ENCODE data around the gene PCDHGC4.

Gene PCDHGC4

DNA sequence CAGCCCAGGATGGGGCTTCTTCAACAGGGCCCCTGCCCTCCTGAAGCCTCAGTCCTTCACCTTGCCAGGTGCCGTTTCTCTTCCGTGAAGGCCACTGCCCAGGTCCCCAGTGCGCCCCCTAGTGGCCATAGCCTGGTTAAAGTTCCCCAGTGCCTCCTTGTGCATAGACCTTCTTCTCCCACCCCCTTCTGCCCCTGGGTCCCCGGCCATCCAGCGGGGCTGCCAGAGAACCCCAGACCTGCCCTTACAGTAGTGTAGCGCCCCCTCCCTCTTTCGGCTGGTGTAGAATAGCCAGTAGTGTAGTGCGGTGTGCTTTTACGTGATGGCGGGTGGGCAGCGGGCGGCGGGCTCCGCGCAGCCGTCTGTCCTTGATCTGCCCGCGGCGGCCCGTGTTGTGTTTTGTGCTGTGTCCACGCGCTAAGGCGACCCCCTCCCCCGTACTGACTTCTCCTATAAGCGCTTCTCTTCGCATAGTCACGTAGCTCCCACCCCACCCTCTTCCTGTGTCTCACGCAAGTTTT lies 27.6 kb downstream of the PCDHGC4 start:
- DNase-seq (ENCODE audit: low read depth in 3 of 3, low spot score in 1 of 3) = peak; percentile 67 to 82 (median 67)

DNA sequence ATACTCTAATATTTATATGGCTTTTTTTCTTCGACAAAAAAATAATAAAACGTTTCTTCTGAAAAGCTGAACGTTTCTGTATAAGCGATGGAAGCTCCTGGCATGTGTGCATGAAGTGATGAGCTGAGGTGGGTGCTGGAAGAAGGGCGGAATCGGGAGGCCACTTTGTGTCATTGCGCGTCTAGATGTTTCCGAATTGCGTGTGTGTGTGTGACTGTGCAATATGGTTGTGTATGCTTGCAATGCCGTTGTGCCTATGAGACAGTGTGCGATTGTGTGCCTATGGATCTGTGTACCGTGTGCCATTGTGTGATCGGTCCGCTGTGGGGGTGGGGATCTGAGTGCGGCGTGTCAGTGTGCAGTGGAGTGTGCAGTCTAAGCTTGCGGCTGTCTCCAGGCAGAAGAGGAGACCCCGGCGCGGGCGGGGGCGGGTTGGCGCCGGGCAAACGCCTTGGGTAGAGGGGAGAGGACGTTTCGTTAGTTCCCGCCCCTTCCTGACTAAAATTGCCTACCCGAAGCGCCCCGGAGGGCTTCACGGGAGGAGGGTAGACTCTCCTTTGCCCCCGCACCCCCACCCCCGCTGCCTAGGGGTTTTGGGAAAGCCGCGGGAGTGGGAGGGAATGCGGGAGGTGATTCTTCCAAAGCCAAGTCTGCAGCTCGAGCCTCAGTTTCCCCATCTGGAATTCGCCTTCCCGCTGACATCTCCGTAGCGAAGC lies 28.2 kb downstream of the PCDHGC4 start:
- DNase-seq (ENCODE audit: low read depth in 3 of 3, low spot score in 1 of 3) = peak in 1 of 3 donors; percentile 29

DNA sequence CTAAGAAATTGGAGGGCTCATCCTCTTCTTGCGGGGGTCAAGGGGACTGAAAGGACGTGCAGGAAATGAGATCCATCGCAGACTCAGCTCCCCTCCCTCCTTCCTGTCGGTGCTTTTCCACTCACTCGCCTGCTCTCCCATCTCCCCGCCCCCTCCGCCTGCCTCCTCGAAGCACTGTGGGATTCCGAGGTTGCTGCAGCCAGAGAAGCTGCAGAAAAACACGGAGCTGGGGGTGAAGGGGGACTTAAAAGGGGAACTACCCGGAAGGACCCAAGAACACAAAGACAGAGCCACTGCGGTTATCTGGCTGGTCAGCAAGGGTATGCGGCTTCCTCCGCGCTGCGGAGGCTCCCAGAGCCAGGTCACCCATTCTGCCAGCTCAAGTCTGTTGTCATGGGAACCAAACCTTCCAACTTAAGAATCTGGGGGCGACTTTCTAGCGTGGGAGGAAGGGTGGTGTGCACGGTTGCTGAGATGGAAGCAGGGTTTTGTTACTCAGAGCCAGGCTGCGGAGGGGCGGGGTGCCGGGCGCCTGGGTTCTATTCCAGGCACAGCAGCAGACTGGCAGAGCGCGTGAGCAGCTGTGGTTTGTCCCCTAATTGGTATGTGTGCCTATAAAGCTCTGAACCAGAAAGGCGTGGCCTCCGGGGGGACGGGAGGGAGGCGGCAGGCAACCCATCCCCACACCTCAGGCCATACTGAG lies 28.9 kb downstream of the PCDHGC4 start:
- peak in 1 of 3 donors; percentile 56 for DNase-seq (ENCODE audit: low read depth in 3 of 3, low spot score in 1 of 3)

DNA sequence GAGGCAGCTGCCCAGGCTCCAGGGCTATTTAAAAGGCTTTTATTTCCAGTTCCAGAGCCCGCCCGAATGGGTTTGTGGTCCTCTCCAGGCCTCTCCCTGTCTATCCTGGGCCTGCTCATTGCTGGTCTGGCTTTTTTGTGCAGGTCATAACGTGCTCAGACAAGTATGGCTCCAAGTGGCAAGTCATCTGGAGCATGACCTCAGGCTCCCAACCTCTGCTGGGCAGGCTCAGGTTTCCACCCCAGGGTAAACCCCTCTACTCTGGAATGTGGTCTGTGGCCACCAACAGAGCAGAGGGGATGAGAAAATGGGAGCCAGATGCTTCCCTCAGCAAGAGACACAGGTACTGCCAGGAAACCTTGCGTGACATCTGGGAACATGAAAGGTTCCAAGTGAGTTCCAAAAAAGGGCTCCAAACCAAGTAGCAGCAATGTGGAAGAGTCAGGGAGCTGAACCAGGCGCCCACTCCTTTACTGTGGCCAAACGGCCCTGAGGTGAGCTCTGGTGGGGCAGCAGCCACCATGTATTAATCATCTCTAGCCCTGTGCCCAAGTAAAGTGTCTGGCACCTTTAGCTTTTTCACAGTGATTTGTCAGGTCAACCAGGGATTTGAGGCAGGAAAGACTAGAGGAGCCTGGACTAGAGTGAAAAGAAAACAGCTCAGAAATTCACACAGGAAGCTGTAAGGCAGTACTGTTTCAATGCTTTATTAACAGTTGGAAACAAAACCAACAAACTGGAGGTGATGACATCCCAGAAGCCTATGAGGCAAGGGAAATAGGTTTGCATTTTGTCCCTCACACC lies 29.7 kb downstream of the PCDHGC4 start:
- DNase-seq (ENCODE audit: low read depth in 3 of 3, low spot score in 1 of 3) = no peak

DNA sequence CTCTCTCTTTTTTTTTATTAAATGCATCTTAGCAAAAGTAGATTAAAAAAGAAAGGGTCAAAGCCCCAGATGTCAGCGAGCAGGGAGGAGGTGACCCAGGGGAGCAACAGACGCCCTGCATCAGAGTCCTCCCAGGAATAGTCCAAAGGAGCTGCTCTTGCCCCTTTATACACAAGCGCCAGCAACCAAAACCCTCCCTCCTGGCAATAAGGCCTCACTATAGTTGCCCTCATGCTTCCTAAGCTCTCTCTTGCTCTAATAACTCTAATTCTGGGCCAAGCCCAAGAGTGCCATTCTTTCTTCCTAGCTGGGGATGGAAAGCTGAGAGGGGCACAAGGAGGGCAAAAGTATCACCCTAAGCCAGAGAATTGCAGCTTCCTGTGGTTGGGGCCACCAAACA lies 30.3 kb downstream of the PCDHGC4 start:
- DNase-seq (ENCODE audit: low read depth in 3 of 3, low spot score in 1 of 3) = no peak

DNA sequence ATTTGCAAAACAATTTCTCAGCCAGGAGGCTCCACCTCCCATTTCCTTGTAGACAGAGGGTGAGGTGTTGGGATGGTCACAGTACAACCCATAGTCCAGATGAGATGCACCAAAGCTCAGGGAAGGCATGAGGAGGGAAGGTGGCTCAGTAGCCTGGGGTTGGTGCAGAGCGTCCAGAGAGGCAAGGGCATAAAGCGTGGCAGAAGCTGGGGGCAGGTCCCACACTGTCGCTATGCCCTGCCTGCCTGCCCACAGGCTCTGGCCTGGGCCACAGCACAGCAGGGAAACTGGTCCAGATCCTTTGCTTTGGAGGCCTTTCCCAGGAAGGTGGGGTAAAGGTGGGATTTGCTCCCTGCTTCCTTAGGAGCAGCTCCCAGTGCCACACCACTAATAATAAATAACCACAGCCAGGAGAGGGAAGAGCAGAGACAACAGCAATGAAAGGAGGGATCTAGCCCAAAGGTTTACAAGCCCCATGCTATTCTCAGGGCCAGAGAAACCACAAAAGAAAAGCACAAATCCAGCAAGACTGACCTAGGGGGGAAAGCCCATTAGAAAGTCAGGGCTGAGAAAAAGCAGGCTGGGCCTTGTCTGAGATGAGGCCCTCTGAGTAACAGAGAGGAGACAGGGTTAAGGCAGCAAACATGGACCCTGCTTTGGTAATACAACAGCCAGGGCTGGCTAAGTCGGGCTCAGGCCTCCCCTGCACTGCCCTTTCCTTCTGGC lies 31.3 kb downstream of the PCDHGC4 start:
- DNase-seq (ENCODE audit: low read depth in 3 of 3, low spot score in 1 of 3) = no peak

DNA sequence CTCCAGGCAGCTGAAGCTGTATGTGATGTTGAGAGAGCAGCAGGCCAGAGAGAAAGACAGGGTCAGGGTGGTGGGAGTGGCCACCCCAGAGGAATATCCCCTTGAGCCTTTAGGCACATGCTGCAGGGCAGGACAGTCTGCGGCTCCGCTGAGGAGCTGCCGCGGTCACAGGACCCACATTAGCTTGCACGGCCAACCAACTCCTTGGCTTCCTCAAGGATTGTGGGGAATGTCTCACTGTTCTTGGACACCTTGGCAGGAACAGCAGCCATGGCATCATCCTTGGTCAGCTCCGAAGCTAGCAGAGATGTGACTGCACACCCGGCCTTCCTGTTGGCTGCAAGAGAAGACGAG lies 31.8 kb downstream of the PCDHGC4 start:
- no peak for DNase-seq (ENCODE audit: low read depth in 3 of 3, low spot score in 1 of 3)

DNA sequence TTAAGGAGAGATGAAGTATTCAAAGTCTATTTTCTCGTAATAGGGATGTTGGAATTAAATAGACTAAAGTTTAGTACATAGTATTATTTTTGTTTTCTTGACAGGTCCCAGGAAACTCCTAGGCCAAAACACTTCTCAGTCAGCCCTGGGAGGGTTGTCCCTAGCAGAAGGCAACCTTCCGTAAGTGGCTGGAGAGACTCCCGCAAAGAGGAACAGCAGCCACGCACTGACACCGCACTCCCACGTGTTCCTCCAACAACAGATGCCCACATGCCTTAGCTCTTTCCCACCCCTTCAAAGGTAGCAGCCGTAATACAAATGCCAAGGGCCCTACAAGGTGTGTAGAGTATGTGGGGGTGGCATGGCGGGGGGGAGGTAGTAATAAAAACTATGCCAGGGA lies 32.5 kb downstream of the PCDHGC4 start:
- no peak for DNase-seq (ENCODE audit: low read depth in 3 of 3, low spot score in 1 of 3)

DNA sequence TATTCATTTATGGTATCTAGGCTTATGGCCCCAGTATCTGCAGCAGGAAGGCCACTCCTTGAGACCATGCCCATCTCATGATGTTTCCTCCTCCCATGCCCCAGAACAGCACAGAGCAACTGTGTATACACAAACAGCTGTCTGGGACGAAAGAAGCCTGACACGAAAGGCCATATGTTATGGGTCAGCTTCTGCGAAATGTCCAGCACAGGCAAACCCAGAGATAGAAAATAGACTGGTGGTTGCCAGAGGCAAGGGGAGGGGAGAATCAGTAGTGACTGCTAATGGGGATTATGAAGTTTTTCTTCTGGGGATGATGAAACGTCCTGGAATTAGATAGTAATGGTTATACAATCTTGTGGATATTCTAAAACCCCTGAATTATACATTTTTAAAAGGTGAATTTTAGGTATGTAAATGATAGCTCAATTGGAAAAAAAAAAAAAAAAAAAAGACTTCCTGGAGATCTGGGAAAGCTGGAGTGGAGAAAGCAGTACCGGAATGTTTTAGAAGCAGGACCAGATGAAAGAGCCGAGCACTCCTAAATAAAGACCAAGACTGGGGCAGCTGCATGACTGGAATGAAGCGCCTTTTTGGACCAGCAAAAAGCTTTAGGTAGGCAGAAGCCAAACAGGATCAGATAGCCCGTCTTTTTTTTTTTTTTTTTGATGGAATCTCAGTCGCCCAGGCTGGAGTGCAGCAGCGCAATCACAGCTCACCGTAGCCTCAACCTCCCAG lies 33.2 kb downstream of the PCDHGC4 start:
- no peak for DNase-seq (ENCODE audit: low read depth in 3 of 3, low spot score in 1 of 3)

DNA sequence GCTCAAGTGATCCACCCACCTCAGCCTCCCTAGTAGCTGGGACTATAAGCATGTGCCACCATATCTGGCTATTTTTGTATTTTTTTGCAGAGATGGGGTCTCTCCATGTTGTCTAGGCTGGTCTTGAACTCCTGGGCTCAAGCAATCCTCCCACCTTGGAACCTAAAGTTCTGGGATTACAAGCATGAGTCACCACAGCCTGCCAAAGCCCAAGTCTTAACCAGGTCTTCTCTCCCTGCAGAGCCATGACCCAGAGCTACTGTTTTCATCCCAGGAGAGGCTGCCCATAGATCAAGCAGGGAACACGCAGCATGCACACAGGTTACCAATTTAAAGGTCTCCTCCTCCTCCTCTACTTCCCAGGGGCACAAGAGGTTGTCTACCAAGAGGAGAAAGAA lies 33.8 kb downstream of the PCDHGC4 start:
- no peak for DNase-seq (ENCODE audit: low read depth in 3 of 3, low spot score in 1 of 3)

DNA sequence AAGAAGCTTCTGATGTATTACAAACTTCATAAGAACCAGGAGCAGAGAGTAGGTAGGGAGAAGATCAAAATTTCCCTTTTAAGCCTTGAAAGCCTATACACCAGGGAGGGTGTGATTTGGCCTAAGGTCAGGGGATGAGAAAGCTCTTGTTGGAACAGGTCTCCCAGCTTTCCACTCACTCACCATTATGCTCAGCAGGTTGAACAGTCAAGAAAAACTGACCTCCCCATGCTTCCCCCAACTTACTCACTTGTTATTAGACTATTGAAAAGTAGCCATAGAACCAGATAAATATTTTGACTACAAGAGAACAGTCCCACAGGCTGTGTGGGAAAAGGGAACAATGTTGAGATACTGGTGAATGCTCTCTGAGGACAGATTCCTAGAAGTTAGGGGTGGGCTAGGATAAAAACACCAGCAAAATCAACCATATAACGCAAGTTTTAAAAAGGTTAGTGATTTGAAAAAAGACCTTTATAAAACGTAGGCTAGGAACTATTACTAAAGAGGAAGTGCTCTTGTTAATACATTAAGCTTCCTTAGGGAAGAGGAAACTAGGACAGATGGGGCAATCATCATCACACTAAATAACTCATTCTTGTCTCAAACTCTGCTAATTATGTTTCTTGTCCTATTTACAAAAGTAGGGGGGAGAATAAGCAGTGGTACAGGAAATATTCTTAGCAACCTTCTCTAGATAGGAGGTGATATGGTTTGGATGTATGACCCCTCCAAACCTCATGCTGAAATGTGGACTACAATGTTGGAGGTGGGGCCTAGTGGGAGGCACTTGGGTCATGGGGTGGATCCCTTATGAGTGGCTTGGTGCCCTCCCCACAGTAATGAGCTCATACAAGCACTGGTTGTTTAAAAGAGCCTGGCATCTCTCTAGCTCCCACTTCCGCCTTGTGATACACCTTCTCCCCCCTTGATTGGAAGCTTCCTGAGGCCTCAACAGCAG lies 35.1 kb downstream of the PCDHGC4 start:
- no peak for DNase-seq (ENCODE audit: low read depth in 3 of 3, low spot score in 1 of 3)

DNA sequence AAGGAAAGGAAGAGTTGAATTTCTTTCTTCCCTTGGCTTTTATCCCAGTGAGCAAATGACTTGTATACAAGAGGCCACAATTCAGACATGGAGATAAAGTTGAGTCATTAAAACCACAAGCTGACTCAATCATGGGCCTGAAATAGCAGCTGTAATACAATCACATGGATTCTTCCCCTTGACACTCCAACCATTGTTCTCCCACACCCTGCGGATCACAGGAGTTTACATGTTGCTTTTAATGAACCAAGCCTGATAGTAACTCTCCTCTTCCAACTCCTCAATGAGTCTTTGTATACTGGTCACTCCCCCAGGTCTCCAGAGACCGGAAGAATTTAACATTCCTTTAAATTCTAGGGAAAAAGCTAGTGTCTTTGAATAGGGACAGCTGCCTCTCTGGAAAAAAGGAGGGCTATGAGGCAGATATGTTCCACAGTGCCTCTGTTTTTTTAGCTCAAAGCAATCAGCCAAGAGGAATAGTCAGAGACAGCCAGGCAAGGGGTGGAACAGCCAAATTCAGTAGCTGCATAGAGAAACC lies 36.5 kb downstream of the PCDHGC4 start:
- DNase-seq (ENCODE audit: low read depth in 3 of 3, low spot score in 1 of 3) = no peak

DNA sequence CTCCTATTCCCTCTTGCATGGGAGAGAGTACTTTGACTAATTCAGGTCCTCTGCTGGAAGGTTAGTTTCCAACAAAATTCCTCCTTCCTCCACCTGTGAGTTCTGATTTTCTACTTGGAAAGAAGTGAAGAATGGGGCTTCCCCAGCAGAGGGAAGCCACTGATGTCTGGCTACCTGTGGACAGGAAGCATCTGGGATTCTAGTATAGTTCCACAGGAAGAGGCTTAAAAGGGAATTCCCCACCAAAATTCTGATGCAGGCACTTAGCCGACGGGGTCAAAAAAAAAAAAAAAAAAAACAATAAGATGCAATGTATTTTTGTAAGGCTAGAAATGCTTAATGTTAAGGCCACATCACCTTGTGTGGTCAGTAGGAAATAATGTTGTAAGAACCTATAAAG lies 37.5 kb downstream of the PCDHGC4 start:
- no peak for DNase-seq (ENCODE audit: low read depth in 3 of 3, low spot score in 1 of 3)

DNA sequence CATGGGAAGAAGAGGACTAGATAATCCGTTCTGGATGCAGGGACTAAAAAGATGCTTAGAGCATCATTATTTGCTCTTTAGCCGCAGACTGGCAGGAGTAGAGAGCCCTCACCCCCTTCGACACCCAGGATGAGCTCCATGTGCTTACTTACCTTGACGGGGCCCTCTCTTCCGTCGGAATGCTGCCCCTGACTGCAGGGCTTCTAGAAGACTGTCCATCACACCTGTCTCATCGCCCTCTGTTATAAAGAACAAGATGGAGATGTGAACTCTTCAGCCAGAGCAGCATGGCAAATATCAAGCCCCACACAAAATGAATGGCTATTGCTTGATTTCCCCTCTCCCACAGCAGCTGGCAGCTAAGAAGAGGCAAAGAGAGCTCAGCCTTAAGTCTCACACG lies 39.2 kb downstream of the PCDHGC4 start:
- DNase-seq (ENCODE audit: low read depth in 3 of 3, low spot score in 1 of 3) = no peak

DNA sequence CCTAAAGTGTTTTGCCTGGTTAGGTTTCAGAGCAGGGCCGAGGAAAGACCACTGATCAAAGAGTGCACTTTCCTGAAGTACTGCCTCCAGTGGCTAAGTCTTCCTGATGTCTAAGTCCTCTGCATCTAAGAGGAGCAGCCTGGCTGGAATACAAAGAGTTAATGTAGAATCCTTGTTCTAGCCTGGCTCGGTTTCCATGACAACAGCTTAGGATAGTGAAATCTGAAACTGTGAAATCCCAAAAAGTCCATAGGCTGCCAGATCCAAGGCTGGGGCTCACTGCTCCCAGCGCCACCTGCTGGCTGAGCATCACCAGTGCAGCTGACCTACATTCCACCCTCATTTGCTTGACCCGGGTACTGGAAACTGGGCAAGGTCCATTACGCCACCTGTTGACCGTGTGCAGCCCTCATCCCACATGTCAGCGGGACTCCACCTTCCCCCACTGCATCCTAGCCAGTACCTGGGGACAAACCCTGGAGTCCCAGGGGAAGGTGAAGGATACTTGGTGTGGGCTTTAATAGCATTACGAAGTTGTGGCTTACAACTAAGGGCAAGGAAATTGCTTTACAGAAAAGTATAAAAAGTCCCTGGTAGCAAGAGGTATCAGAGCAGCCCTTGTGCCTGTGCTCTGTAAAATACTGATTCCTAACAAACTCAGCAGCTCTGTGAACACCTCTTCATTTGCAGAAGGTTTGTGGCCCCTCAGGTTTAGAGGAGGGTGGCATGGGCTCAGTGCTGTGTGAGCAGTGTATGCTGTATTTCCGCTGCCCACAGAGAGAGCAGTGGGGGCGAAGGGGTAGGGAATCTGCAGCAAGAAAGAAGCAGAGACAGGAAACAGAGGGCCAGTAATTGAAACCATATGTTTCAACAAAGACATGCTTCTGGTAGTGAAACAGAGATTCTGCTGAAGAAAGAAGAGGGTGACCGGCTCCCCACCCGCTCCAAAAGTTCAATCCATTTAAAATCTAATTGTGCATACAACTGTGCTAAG lies 40.1 kb downstream of the PCDHGC4 start:
- DNase-seq (ENCODE audit: low read depth in 3 of 3, low spot score in 1 of 3) = peak in 2 of 3 donors; percentile 7 to 32

DNA sequence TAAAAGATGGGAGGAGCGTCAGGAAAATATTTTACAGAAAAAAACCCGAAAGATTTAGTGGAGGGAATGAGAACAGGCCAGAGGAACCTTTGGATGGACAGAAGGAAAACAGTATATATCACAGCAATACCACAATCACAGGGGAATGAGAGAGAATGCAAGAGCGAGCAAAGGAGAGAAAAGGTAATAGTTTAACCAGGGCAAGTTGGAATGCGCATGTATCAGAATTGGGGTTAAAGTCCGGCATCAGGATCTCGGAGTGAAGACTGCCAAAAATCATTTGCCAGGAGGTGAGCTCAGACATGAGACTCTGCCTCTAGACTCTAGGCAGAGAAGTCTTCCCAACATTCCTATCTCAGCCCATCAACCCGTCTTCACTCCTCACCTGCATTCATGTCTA lies 40.8 kb downstream of the PCDHGC4 start:
- no peak for DNase-seq (ENCODE audit: low read depth in 3 of 3, low spot score in 1 of 3)

DNA sequence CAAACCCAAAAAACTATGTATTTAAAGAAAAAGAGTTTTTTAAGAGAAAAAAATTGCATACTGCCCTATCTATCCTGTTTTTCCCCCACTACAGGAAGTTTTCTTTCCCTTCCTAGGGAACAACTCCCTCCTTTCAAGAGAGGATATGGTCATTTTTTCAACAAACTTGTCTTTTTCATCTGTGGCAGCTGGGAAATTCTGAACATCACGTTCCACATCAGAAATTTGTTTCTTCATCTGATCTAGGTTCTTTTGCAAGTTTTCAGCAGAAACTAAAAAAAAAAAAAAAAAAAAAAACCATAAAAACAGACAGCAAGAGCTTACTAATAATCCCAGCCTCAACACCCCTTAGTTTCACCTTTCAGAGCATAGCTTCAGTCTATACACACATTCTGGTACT lies 42.6 kb downstream of the PCDHGC4 start:
- no peak for DNase-seq (ENCODE audit: low read depth in 3 of 3, low spot score in 1 of 3)

Measured in stimulated activated CD4-positive, alpha-beta T cell treated with anti-CD3 and anti-CD28 coated beads, TNF-alpha, amount 100 ng/mL, for 1 hour (primary cell).